Activated T-cell treated with anti-CD3 and anti-CD28 coated beads, Interleukin-2, amount 50 U/mL, for 48 hours (primary cell): ENCODE measurements around the gene RHO.
"Not testable (repeated sequence)": the region's sequence is repeated elsewhere in the genome, so short reads cannot be mapped to it uniquely, and the experiment has no call there.

Source experiments
- DNase-seq, 2 experiments: peaks; one replicate each; pipeline ENCODE4 v3.0.0-alpha.2; 2020

Gene RHO

DNA sequence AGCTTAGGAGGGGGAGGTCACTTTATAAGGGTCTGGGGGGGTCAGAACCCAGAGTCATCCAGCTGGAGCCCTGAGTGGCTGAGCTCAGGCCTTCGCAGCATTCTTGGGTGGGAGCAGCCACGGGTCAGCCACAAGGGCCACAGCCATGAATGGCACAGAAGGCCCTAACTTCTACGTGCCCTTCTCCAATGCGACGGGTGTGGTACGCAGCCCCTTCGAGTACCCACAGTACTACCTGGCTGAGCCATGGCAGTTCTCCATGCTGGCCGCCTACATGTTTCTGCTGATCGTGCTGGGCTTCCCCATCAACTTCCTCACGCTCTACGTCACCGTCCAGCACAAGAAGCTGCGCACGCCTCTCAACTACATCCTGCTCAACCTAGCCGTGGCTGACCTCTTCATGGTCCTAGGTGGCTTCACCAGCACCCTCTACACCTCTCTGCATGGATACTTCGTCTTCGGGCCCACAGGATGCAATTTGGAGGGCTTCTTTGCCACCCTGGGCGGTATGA, at the start of gene RHO:
Gene RHO (plus strand): TSS at position 51 of the 512 bp plus-strand sequence. CDS start 95 bp downstream, at position 146.
- DNase-seq, result no peak

DNA sequence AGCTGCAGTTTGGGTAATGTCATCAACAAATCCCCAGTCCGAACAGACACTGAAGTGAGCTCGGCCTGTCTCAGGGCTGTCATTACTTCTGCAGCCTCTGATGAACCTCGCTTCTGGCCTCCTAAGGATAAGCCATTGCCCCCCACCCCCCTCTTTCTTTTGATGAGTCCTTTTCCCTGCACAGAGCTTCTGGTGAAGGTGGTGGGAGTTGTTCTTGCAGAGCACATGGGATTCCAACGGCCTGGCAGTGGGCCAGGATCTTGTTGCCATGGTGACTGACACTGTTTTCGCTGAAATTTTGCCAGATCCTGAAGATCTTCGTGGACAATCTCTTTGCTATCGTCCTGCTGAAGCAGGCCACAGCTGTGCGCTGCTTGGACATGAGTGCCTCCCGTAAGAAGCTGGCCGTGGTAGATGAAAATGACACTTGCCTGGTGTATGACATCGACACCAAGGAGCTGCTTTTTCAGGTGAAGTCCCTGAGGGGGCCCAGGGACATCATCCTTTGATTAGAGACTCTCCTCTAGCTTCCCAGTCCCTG, 47.1 kb upstream of the RHO start:
- not testable (repeated sequence) for DNase-seq

DNA sequence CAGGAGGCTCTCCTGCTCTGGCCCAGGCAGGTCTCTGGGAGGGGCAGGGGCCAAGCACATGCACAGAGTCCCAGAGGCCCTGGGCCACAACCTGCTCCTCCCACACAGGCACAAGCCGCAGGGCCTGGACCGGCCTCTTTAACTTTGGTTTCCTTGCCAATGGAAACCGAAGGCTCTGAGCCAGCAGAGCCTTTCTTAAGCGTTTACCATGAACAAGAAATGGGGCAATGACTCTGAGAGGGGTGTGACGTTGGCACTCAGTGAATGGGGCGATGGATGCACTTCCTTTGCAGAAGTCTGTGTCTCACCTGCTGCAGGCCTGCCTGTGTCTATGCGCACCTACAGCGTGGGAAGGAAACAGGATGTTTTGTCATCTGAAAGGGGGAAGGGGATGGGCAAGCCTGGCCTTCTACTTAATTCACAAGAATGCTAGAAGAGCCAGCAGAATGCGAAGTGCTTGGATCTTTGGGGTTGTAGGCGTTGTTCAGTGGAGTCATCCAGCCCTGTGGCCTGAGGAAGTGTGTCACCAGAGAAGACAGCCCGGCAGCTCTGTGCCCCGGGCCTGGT, 46.6 kb upstream of the RHO start:
- DNase-seq, result peak; percentile 41 to 45

DNA sequence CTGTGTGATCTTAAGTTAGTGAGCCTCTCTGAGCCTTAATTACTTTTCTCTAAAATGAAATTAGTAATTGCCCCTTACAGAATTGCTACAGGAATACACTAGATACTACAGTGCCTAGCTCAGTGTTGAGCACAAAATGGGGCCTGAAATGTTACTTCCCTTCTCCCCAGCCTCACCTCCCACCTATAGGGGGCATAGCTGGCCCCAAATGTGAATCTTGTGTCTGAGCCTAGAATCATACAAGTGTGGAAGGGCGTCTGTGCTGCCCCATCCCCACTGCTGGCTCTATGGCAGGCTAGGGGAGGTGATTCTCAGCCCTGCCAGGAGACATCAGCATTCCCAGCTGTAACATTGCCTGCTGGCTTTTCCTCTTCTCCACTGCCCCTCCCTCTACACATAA, 45.7 kb upstream of the RHO start:
- no peak for DNase-seq

DNA sequence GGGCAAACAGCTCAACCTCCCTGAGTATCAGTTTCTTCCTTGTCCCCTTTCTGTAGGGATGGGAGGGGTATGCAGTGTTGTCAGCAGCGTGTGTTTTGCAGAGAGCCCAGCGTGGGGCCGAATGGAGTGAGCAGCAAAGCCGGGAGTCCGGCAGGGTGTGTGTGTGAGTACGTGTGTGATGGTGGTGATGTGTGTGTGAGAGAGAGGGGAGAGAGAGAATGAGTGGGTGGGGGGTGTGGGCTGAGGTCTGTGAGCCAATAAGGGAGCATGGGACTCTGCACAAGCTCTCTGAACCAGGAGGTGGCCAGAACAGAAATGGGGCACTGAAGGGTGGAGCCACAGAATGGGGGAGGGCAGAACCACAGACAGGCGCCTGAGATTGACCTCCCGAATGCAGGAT, 44.6 kb upstream of the RHO start:
- no peak for DNase-seq

DNA sequence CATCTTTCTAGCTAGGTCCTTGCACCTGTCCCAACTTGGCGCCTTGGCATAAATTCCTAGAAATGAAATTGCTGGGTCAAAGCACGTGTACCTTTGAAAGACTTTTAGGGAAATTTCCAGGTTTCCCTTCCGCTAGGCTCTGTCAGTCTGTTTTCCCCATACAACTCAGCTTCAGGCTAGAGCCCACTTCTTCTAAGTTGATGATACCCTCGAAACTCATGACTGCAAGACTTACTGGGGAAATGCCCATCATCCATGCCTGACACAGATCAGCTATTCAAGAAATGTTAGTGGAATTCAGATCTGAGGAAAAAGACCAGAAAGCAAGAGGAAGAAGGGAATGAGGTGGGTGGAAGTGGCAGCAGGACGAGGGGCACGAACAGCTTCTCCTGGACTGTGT, 43.3 kb upstream of the RHO start:
- not testable (repeated sequence) for DNase-seq

DNA sequence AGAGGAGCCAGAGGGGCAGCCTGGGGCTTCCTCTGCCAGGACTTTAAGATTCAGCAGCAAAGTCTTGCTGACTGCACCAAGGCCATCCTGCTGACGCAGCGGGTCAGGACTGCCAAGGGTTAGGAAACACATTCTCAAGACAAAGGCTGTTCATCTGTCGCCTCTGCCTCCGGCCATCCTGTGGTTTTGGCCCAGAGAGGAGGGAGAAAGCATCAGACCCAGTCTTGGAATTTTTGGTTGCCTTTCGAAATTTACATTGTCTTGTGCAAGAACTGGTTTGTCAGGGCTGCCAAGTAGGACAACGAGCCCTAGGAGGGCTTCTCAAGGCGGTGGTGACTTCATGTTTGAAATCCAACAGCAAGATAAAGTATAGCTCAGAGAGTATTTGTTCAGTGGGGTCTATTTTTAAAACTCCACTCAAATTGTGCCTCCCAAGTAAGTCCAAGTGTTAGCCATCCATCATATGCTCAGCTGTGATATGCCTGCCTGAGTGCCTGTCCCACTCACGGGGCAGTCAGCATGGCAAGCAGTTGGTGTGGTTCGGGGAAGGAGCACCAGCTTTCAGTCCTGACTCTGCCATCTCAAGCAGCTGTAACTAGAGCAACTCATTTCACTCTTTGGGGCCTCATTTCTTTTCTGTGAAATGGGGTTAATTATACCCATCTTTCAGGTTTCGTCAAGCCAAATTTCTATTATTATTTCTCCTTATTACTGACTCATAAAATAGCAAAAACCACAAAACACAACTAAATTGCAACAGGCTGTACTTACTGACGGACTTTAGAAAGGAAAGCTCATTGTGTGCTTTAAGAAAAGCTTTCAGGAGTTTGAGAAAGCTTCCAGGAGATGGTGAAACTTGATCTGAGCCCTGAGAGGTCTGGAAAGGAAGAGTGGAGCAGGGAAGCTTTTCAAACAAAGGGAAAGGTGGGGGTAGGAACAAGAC, 42.4 kb upstream of the RHO start:
- DNase-seq, result no peak

DNA sequence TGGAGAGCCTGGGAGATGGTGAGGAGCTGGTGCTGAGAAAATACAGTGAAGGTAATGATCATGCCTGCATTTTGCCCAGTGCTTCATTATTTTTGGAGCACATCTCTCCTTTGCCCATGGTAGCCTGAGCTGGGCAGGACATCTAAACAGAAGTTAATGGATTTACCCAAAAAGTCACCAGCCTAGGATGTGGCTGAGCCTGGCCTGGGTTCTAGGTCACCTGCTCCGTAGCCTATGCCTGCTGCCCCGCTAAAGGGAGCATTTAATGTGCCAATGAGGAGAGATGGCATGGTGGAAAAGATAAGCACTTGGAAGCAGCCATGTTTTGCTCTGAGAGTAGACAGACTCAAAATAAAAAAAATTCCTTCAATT, 41.8 kb upstream of the RHO start:
- DNase-seq, result no peak

DNA sequence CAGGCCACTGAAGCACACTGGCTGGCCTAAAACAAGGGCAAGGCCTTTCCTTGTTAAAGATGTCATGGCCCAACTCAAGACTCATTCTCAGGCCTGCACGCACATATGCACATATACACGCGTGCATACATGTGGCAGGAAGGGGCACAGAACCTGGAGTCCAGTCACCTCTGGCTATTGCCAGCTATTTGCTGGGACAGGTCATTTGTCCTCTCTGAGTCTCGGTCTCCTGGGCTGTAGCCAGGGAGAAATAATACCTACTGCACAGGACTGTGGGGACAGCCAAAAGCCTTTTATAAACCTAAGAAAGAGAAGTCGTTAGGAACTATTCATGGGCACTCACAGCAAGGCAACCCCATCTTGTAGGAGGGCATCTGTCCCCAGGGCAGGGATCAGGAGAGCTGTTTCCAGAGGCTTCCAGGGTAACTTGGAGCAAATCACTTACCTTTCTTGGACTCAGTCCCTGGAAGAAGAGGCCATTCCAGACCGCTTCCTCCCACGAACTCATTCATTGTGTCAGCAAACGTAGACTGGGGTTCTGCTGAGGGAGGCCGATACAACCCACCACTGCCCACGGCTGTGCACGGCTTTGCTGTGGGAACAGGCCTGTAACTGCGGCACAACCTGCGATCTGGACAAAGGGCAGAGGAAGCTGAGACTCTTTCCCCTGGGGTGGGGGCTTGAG, 41.1 kb upstream of the RHO start:
- no peak for DNase-seq

DNA sequence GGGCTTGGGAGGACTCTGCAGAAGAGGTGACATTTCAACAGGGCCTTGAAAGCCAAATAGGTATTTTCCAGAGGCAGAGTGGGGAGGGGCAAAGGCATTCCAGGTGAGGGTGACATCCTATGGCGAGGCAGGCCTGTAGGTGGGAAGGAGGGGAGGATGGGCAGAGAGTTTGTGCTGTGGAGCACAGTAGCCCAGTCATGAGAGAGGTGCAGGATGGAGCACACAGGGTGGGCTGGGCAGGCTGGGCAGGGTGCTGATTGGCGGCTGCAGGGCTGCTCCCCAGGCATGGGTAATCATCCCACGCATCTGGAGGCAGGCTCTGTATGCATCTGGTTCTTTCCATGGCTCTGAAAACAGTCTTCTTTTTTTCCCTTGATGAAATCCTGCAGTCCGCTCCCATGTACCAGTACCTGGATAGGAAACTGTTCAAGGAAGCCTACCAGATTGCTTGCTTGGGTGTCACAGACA, 40.5 kb upstream of the RHO start:
- DNase-seq, result not testable (repeated sequence)

DNA sequence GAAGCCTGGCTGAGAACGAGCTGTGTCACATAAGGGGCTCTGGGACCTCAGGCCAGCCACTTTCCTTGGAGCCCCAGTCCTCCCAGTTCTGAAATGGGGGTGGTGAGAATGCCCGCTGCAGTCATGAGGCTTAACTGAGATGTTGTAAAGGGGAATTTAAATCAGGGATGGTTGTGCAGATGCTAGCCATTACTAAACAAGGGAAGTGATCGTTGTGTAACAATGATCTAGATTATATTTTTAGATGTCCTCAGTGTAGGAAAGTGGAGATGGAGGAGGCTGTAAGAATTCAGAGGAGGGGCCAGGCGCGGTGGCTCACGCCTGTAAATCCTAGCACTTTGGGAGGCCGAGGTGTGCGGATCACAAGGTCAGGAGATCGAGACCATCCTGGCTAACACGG, 39.2 kb upstream of the RHO start:
- DNase-seq, result not testable (repeated sequence)

DNA sequence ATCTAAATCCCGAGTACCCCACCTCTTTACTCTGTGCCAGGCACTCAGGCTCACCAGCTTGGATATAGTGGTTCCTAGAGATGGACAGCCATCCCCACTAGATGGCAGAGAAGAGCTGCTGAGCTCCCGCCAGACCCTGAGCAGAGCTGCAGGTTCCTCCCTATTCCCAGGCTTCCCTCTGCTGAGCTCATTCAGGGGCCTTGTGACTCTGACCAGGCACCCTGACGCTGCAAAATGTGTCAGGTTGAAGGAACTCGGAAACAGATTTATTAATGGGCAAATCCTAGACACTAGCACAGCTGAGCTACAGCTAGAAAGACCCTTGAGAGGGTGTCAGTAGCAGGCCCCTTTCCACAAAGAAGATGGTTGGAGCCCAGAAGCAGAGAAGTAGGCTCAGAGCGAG, 38.2 kb upstream of the RHO start:
- DNase-seq, result peak; percentile 50 to 67

DNA sequence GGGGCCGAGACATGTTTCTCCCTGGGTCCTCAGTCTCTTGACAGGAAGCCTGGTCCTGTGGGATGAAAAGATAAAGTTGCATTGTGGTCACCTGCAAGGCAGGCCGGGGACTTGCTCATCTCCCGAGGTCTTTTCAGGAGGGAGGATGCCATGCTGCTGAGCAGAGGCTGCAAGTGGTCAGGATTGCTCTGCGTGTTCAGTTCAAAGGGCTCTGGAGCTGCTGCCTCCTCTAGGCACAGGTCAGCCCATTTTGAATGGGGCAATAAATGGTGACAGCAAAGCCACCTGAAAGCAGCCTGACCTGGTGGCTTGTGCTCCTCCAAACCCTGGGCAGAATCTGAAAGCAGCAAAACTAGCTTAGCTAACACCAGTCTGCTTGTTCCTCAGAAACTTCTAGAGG, 37.4 kb upstream of the RHO start:
- DNase-seq, result not testable (repeated sequence)

DNA sequence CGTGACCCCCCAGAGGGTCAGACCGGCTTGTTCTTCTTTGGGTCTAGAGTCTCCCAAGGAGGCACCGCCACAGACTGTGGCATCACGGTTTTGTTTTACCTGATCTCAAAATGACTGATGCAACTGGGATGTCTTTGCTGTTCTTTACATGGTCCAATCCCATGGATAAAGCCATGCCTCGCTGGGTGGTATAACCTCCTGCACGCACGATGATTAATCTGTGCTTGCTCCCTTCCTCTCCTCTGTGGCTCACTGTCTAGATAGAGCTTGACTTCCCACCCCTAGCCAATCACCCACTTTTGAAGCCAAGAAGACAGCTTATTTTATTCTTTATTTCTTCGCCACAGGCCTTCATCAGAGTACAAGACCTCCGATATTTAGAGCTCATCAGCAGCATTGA, 36.6 kb upstream of the RHO start:
- no peak for DNase-seq

DNA sequence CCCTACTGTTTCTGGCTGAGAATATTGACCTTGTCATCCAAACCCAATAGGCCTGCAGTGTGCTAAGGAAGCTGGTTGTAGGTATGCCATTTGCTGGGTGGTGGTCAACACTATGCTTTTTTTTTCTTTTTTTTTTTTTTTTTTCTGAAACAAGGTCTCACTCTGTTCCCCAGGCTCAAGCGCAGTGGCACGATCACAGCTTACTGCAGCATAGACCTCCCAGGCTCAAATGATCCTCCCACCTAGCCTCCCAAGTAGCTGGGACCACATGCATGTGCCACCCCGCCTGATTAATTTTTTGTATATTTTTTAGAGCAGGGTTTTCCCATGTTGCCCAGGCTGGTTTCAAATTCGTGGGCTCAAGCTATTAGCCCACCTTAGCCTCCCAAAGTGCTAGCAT, 35.7 kb upstream of the RHO start:
- no peak for DNase-seq

DNA sequence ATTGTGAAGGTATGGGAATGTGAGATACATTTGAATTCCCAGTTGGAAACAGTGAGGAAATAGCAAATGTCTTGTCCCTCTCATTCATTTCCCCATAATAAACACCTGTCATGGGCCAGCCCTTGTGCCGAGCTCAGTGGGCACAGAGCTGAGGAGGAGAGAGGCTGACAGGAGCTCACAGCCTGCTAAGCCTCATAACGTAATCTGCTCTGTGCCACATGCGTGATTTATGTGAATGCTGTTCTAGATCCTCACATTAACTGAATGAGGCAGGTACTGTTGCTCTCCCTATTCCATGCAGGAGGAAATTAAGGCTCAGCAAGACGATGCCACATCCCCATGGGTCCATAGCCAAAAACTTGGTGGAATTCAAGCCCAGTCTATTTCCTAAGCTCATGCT, 35.2 kb upstream of the RHO start:
- DNase-seq, result no peak

DNA sequence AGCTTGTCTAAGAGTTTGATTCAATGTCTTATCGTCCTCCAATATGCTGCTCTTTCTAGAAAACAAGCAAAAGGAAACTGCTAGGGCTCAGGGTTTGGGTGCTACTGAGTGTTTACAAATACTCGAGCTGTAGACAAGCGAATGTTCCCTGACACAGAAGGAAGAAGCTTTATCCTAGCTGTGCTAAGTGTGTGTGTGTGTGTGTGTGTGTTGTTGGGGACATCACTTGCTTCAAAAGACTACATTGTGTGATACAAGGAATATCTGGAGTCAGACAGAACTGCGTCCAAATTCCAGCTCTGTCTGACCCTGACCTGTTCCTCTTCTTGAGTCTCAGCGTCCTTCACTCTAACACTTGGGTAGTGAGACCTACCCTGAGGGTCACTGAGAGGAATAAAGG, 33.9 kb upstream of the RHO start:
- DNase-seq, result not testable (repeated sequence)

DNA sequence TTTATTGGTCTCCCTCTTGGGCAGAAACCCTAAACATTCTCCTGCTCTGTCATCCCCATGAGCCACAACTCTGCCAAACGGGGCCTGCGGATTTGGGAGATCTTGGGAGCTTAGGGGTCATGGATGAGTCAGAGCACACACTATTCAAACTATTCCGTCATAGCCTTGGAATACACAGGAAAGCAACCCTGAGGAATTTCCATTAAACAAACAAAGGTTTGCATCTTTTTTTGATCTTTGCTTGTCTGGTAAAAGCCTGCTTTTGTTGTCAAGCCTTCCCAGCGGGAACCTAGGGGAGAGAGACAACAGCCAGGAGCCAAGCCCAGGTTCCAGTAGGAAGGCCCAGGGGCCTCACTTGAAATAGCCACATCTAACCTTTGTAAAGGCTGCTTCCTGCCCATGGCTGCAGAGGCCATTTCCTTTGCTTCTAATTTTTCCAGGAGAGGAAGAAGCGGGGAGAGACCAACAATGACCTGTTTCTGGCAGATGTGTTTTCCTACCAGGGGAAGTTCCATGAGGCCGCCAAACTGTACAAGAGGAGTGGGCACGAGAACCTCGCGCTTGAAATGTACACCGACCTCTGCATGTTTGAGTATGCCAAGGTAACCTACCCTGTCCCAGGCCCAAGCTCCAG, 33.3 kb upstream of the RHO start:
- not testable (repeated sequence) for DNase-seq

DNA sequence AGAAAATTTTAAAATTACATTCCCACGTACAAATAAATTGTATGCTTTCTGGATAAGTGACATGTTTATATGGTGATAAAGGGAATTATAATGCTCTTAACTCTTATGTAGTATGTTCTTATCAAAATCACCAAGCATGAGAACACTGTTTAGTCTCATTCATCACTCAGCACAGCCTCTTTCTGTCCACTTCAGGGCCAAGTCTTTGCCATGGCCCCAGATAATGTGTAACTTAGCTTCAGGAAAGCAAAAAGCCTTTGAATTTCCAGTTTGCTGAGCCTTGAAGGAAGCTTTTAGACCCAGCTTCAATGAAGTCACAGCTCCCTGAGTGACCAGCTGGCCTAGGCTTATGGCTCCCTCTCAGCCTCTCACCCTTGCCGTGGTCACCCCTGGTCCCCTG, 30.6 kb upstream of the RHO start:
- DNase-seq, result not testable (repeated sequence)

DNA sequence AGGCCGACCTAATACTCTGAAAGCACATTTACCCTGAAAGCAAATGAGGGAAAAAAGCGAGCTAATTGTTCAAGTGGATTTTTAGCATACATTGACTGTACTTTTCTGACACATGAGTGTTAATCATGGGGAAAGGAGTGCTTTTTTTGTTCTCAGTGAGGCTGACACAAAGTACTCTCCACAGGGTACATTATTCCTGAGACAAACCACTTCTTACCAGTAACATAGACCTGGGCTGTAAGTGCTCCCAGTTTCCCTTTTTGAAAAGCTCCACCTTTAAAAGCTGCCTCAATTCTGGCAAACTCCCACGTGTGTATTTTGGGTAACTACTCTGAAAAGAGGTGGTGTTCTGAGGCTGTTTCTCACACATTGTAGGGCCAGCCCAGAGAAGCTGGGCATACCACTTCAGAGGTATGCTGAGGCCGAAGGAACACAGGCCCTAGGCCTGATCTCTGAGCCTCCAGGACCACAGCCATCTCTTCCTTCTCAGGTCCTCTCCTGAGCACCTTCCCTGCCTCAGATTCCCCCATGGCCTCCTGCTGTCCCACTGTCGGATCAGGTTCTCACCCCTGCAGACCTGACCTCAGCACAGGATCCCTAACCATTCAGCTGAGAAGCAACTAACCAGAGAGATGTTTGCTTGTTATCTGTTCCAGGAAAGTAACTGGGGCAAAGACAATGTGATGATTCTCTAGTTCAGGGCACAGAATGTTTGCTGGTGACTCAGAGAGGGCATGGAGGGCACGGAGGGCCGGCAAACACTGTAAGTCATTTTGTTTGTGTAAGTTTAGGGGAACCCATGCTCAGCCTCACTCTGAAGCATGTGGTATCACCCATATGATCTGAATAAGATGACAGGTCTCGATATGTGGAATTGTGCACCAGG, 29.6 kb upstream of the RHO start:
- not testable (repeated sequence) for DNase-seq

DNA sequence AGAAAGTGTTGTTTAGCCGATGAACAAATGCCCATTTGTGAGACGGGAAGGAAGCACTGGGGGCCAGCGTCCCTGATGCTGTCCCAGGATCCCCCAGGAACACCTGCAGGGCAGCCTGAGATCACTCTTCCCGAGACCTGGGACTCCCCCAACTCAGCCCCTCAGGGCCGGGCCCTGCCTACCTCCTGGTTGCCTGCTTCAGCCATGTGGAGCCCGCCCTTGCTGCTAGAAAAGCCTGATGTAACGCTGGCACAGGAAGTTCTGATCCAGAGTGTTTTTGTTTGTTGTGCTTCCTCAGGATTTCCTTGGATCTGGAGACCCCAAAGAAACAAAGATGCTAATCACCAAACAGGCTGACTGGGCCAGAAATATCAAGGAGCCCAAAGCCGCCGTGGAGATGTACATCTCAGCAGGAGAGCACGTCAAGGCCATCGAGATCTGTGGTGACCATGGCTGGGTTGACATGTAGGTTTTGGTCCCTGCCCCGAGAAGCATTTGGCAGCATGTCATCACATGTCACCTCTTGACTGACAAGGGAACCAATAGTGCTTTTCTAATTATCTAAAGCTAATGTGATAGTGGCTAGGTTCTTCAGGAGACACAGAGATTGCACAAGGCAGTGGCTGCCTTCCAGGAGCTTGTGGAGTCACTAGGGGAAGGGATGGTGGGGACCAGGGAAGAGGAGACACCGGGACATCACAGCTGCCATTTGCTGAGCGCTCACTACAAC, 28.7 kb upstream of the RHO start:
- DNase-seq, result not testable (repeated sequence)
